ENCODE measurements around the gene EXOC3.

Gene EXOC3

DNA sequence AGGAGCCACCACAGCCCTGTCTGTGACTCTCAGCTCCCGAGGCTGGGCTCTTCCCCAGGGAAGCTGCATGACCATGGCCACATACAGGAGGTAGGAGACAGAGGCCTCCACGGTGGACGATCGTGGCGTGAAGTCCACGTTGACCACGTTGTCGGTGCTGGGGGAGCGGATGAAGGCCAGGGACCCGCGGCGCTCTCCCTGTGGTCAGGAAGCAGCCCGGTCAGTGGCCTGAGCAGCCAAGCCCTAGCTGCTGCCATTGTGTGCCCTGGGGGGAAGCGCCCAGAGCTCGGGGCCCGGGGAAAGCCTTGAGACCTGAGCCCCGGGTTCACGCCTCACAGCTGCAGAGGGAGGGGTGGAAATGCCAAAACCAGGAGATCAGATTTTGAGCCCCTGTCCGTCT, 34.3 kb downstream of the EXOC3 start:
- TF ChIP-seq EZH2phosphoT487 (IDR thresholded peaks at IDR 0.05; ENCODE audit: low read depth): no peak
- TF ChIP-seq, protein P1, sequence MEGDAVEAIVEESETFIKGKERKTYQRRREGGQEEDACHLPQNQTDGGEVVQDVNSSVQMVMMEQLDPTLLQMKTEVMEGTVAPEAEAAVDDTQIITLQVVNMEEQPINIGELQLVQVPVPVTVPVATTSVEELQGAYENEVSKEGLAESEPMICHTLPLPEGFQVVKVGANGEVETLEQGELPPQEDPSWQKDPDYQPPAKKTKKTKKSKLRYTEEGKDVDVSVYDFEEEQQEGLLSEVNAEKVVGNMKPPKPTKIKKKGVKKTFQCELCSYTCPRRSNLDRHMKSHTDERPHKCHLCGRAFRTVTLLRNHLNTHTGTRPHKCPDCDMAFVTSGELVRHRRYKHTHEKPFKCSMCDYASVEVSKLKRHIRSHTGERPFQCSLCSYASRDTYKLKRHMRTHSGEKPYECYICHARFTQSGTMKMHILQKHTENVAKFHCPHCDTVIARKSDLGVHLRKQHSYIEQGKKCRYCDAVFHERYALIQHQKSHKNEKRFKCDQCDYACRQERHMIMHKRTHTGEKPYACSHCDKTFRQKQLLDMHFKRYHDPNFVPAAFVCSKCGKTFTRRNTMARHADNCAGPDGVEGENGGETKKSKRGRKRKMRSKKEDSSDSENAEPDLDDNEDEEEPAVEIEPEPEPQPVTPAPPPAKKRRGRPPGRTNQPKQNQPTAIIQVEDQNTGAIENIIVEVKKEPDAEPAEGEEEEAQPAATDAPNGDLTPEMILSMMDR (IDR thresholded peaks at IDR 0.05; ENCODE audit: low read depth, low read length): no peak

DNA sequence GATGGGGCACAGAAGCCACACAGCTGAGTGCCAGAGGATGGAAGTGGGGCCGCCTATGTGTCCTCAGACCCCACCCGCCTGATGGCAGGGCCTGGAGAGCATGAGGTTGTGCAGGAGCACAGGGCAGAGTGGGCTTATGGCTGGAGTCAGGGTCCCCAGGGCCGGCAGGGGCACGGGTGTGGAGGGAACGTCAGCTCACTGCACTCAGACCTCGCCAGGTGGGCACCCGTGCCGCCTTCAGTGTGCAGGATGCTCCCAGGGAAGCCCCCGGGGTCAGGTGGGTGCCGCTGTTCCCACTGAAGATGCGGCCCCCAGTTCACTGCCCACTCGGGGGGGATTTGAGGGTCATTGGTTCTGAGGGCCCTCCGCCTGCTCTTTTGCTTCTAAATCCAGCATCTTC, 34.9 kb downstream of the EXOC3 start:
- H4K20me1 ChIP-seq (ENCODE audit: insufficient read depth, low read length): no peaks in the 10 kb centered on the region
- H3K9me3 ChIP-seq (ENCODE audit: insufficient read depth, low read length): no peaks in the 10 kb centered on the region
- H3K79me2 ChIP-seq (ENCODE audit: low read length): no peaks in the 10 kb centered on the region; the same call in 1 of the 2 replicates
- H3K27ac ChIP-seq (ENCODE audit: low read length): no peak overlapping the region
- no peaks in the 10 kb centered on the region for H3K27me3 ChIP-seq (ENCODE audit: low read depth, low read length)
- TF ChIP-seq, protein P1 (IDR thresholded peaks at IDR 0.05; ENCODE audit: low read depth, low read length): no peak
- TF ChIP-seq EZH2phosphoT487 (IDR thresholded peaks at IDR 0.05; ENCODE audit: low read depth): no peak
- H3K4me2 ChIP-seq (ENCODE audit: low read length): no peak overlapping the region
- no peaks in the 10 kb centered on the region for H3K36me3 ChIP-seq (replicated peaks; ENCODE audit: low read depth, low read length)
- H3K4me1 ChIP-seq (ENCODE audit: low read length): no peaks in the 10 kb centered on the region
- H2AFZ ChIP-seq (ENCODE audit: low read depth, low read length): no peak overlapping the region
- no peak overlapping the region for H3K4me3 ChIP-seq (ENCODE audit: low read length)
- H3K9ac ChIP-seq (ENCODE audit: low read length): no peak overlapping the region

More for the DNA sequence above, 34.3 kb downstream of the EXOC3 start:
- Histone ChIP-seq H3K9ac (ENCODE audit: low read length) (no peak overlapping the region), H3K27me3 (ENCODE audit: low read depth, low read length) (no peaks in the 10 kb centered on the region), H3K27ac (ENCODE audit: low read length) (no peak overlapping the region), H2AFZ (ENCODE audit: low read depth, low read length) (no peak overlapping the region), H3K4me1 (ENCODE audit: low read length) (no peaks in the 10 kb centered on the region), H3K9me3 (ENCODE audit: insufficient read depth, low read length) (no peaks in the 10 kb centered on the region), H3K36me3 (replicated peaks; ENCODE audit: low read depth, low read length) (no peaks in the 10 kb centered on the region), H4K20me1 (ENCODE audit: insufficient read depth, low read length) (no peaks in the 10 kb centered on the region), H3K79me2 (ENCODE audit: low read length) (peaks cover 5% of the 10 kb centered on the region), H3K4me2 (ENCODE audit: low read length) (no peak overlapping the region), H3K4me3 (ENCODE audit: low read length) (no peak overlapping the region)

DNA sequence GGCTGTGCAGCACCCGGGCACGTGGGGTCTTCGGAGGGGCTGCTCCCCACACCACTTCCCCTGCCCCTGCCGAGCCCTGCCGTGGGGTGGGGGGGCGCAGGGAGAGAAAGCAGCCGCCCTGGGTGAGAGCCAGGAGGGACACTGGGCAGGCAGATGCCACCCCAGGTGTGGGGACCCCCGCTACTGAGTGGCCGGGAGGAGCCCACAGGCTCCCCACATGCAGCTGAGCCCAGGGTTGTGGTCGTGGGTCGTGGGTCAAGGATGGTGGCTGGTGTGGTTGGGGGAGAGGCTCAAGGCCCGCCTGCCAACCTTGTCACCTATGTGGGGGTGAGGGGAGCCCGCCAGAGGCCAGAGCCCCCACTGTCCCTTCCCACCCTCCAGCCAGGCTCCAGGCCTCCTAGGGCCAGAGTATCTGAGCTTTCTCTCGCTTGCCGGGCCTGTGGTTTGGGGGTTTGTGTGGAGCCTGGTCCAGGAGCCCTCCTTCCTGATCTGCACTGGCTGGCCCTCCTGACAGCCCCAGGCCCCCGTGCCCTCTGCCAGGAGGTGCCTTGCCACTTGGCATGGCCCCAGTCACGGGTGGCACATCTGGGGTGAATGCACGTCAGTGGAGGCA, 35.5 kb downstream of the EXOC3 start:
- Histone ChIP-seq H3K4me1 (ENCODE audit: low read length) (no peaks in the 10 kb centered on the region), H3K79me2 (ENCODE audit: low read length) (no peaks in the 10 kb centered on the region; the same call in 1 of the 2 replicates), H3K4me2 (ENCODE audit: low read length) (no peak overlapping the region), H2AFZ (ENCODE audit: low read depth, low read length) (no peak overlapping the region), H3K27ac (ENCODE audit: low read length) (no peak overlapping the region), H3K4me3 (ENCODE audit: low read length) (no peak overlapping the region), H3K27me3 (ENCODE audit: low read depth, low read length) (no peaks in the 10 kb centered on the region), H3K36me3 (replicated peaks; ENCODE audit: low read depth, low read length) (no peaks in the 10 kb centered on the region), H3K9me3 (ENCODE audit: insufficient read depth, low read length) (no peaks in the 10 kb centered on the region), H4K20me1 (ENCODE audit: insufficient read depth, low read length) (no peaks in the 10 kb centered on the region), H3K9ac (ENCODE audit: low read length) (no peak overlapping the region)
- no peak for TF ChIP-seq EZH2phosphoT487 (IDR thresholded peaks at IDR 0.05; ENCODE audit: low read depth)
- TF ChIP-seq, protein P1 (IDR thresholded peaks at IDR 0.05; ENCODE audit: low read depth, low read length): no peak

DNA sequence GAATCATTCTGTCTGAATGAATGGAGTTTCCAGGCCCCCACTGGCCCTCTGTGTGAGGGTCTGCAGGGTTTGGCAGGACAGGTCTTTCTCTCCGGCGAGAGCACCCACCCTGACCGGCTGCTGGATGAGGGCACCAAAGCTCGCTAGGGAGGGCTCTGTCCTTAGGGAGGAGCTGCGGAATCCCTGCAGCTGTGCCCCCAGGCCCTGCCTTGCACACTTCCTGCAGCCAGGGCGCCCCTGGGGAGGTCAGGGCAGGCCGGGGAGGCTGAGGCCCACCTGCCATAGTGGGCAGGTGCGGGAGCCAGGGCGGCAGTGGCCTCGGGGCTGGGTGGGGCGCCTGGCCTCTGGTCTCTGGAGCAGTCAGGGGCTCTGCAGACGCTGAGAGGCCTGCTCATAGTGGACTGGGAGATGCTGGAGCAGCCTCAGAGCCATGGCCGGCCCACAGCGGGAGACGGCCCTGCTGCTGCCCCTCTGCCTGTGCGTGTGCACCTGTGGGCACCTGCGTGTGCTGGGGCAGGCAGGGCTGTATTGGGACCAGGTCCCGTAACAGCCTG, 36.1 kb downstream of the EXOC3 start:
- H3K4me3 ChIP-seq (ENCODE audit: low read length): no peak overlapping the region
- no peaks in the 10 kb centered on the region for H3K4me1 ChIP-seq (ENCODE audit: low read length)
- H3K27ac ChIP-seq (ENCODE audit: low read length): no peak overlapping the region
- no peaks in the 10 kb centered on the region for H4K20me1 ChIP-seq (ENCODE audit: insufficient read depth, low read length)
- H3K4me2 ChIP-seq (ENCODE audit: low read length): no peak overlapping the region
- TF ChIP-seq, protein P1 (IDR thresholded peaks at IDR 0.05; ENCODE audit: low read depth, low read length): no peak
- no peak for TF ChIP-seq EZH2phosphoT487 (IDR thresholded peaks at IDR 0.05; ENCODE audit: low read depth)
- H3K9me3 ChIP-seq (ENCODE audit: insufficient read depth, low read length): no peaks in the 10 kb centered on the region
- H3K79me2 ChIP-seq (ENCODE audit: low read length): no peaks in the 10 kb centered on the region
- no peak overlapping the region for H2AFZ ChIP-seq (ENCODE audit: low read depth, low read length)
- H3K9ac ChIP-seq (ENCODE audit: low read length): no peak overlapping the region
- H3K27me3 ChIP-seq (ENCODE audit: low read depth, low read length): no peaks in the 10 kb centered on the region
- H3K36me3 ChIP-seq (replicated peaks; ENCODE audit: low read depth, low read length): no peaks in the 10 kb centered on the region
